HFF-Myc (cell line): Measurements from ENCODE around the gene ZNF655.

Source experiments
- DNase-seq: peaks from one replicate; pipeline ENCODE4 v3.0.0-alpha.2; 2011; ENCODE audit warnings: low read depth; ENCODE audit errors: extremely low read depth
- H3K4me3 ChIP-seq: replicated peaks from 2 replicates; pipeline ENCODE4 v1.5.1; 2011; ENCODE audit warnings: low read depth, mild to moderate bottlenecking, control low read depth, low read length
- TF ChIP-seq, protein P1 (sequence below): IDR thresholded peaks from 2 replicates; pipeline ENCODE4 v1.5.1; 2012; ENCODE audit warnings: mild to moderate bottlenecking, low read depth, low read length, control low read depth; ENCODE audit errors: missing control alignments

The ZNF655 gene

DNA sequence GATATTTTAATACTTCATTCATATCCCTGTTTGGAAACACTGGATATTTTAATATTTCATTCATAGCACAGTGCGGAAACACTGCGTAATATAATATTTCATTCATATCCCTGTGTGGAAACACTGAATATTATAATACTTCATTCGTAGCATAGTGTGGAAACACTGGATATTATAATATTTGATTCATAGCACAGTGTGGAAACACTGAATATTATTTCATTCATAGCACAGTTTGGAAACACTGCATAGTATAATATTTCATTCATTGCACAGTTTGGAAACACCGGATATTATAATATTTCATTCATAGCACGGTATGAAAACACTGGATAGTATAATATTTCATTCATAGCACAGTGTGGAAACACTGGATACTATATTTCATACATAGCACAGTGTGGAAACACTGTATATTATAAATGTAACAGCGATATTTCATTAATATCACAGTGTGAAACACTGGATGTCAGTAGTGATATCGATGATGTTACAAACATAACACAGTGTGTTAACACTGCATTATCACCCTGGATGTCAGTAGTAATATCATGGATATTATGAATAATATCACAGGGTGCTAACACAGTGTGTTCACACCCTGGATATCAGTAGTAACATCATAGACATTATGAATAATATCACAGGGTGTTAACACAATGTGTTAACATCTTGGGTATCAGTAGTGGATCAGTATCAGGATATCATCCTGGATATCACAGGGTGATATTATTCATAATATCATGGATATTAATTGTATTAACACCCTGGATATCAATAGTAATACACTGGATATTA, 36.7 kb downstream of the ZNF655 start:
- TF ChIP-seq, protein P1, sequence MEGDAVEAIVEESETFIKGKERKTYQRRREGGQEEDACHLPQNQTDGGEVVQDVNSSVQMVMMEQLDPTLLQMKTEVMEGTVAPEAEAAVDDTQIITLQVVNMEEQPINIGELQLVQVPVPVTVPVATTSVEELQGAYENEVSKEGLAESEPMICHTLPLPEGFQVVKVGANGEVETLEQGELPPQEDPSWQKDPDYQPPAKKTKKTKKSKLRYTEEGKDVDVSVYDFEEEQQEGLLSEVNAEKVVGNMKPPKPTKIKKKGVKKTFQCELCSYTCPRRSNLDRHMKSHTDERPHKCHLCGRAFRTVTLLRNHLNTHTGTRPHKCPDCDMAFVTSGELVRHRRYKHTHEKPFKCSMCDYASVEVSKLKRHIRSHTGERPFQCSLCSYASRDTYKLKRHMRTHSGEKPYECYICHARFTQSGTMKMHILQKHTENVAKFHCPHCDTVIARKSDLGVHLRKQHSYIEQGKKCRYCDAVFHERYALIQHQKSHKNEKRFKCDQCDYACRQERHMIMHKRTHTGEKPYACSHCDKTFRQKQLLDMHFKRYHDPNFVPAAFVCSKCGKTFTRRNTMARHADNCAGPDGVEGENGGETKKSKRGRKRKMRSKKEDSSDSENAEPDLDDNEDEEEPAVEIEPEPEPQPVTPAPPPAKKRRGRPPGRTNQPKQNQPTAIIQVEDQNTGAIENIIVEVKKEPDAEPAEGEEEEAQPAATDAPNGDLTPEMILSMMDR, result no peak
- DNase-seq, result no peak

DNA sequence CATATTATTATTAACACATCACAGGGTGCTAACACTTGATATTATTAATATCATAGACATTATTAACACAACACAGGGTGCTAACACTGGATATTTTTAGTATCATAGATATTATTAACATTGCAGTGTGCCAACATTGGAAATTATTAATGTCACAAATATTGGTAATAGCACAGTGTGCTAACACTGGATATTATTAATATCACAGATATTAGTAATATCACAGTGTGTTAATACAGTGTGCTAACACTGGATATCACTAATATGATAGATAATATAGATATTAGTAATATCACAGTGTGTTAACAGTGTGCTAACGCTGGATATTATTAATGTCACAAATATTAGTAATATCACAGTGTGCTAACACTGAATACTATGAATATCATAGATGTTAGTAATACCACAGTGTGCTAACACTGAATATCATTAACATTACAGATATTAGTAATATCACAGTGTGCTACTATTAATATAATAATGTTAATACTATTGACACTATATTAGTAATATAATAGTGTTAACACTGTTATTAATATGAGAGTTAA, 38.0 kb downstream of the ZNF655 start:
- no peak for DNase-seq

More for the DNA sequence above, 36.7 kb downstream of the ZNF655 start:
- no peak overlapping the region for H3K4me3 ChIP-seq

DNA sequence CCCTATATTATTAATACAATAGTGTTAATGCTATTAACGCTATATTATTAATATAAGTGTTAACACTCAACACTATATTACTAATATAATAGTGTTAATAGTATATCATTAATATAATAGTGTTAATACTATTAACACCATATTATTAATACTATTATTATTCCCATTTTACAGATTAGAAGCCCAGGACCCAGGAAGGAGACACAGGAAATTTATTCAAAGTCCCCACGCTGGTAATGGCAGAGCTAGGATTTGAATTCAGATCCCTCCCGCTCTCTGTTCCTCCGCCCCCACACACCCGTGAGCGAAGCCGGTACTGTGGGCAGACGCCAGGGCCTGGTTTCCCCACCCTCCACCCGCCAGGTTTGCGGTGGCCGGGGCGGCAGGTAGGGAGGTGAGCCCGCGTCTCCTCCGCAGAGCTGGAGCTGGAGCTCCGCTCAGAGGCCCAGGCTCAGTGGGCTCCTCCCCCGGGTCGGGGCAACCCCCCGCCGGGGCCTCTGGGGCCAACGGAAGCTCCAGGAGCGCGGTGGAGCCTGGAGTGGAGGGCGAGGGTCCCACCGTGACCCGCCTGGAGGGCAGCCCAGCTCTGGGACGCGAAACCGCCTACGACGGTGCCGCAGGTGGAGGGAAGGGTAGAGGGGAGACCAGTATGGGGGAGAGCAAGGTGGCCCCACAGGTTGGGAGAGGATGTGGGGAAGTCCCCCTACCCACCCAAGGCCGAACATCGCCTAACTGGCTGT, 39.5 kb downstream of the ZNF655 start, which contains the start of gene TMEM225B:
TSS of gene TMEM225B (plus strand) at position 506 of the 740 bp plus-strand sequence. CDS start 6,122 bp downstream, outside the sequence.
- no peak within 1 kb of the TSS for H3K4me3 ChIP-seq
- TF ChIP-seq, protein P1, result no peak
- DNase-seq, result no peak

More for the DNA sequence above, 38.0 kb downstream of the ZNF655 start:
- no peak overlapping the region for H3K4me3 ChIP-seq
- TF ChIP-seq, protein P1, result no peak

DNA sequence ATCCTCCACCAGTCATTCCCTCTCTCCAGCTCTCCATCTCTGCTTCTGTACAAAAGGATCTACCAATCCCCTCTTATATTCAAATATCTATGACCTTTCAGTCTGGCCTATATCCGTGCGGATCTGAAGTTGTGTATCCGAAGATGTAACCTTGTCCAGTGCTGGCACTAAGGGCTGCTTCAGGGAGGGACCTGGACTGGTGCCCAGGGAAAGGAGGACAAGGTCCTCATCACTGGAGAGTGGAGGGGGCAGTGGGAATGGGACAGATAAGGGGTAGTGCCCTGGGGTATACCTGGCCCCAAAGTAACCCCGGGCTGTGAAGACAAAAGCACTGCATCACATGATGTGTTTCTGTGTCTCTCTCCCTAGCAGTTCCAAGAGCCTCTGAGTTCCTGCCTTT, 41.4 kb downstream of the ZNF655 start:
- no peak for DNase-seq
- no peak overlapping the region for H3K4me3 ChIP-seq
- TF ChIP-seq, protein P1, result no peak

DNA sequence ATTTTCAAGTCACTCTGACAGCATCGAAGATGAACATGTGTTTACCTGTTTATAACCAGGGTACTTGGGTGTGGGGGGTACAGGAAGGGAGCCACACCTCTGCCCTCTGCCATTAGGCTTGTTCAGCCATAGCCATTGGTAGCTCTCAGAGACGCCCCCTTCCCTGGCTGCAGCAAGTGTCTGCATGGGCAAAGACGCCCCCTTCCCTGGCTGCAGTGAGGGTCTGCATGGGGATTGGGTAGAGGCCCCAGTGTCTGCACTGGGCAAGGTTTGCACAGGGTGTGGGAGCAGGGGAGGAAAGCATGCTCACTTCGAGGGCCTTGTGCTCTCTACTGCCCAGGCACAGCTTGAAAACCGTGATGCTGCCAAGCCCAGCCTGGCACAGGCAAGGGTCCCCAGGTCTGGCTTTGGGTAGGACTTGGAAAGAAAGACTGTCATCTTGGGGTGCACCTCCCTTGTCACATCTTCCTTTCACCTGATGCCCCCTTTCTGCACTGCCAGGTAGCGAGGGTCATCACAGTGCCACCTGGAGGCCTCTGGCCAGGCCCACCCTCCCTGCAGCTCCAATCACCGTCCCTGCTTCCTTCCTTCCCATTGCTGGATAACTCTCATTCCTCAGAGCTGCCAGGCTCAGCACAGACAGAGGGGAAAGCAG, 43.3 kb downstream of the ZNF655 start:
- TF ChIP-seq, protein P1, result peak; percentile 8
- H3K4me3 ChIP-seq, result no peak overlapping the region
- no peak for DNase-seq

DNA sequence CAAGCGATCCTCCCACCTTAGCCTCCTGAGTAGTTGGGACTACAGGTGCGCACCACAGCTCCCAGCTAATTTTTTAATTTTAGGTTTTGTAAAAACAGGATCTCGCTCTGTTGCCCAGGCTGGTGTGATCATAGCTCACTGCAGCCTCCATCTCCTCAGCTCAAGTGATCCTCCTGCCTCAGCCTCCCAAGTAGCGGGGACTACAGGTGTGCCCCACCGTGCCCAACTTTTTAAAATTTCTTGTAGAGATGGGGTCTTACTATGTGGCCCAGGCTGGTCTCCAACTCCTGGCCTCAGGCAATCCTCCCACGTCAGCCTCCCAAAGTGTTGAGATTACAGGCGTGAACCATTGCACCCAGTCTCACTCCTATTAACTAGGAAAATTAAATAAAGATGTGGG, 47.1 kb downstream of the ZNF655 start:
- TF ChIP-seq, protein P1, result no peak
- no peak overlapping the region for H3K4me3 ChIP-seq
- DNase-seq, result no peak
